Measurements from ENCODE around the gene EPN1. TPM values are rescaled to one million over a fixed set of nuclear protein-coding genes. Genes with fewer than 3 reads are reported as not detected.

Gene EPN1
- total RNA-seq, 4 donors from 2014 or later, result 58.7 to 214 (median 190) TPM

GRCh38 chr19:55694241-55694655 is 19.2 kb downstream of the EPN1 start:
- no peak for DNase-seq
- no peak for TF ChIP-seq POLR2A (IDR thresholded peaks at IDR 0.05)
- TF ChIP-seq CTCF (IDR thresholded peaks at IDR 0.05 in 4 of 5, conservative IDR thresholded peaks at IDR 0.05 in 1 of 5), result no peak
- H3K4me3 ChIP-seq, result no peak overlapping the region
- intact Hi-C loops (cut with DNase I; ENCODE audit: low total_unique reads) (no loop called here), in situ Hi-C loops (cut with MboI; ENCODE audit: low sequenced_read_pairs in 4 of 4) (no loop called here)
- H3K4me1 ChIP-seq, result no peaks in the 10 kb centered on the region
- no peak overlapping the region for H3K27ac ChIP-seq
- H3K9me3 ChIP-seq, result no peaks in the 10 kb centered on the region
- H3K36me3 ChIP-seq, result peaks cover 3 to 83% of the 10 kb centered on the region in 2 donors
- no peaks in the 10 kb centered on the region for H3K27me3 ChIP-seq
- no peak for ATAC-seq

- intact Hi-C loops (cut with DNase I; ENCODE audit: low total_unique reads) (no loop called here), in situ Hi-C loops (cut with MboI; ENCODE audit: low sequenced_read_pairs in 4 of 4) (no loop called here)
- DNase-seq, result no peak
- Histone ChIP-seq H3K4me1 (no peaks in the 10 kb centered on the region), H3K27me3 (no peaks in the 10 kb centered on the region), H3K4me3 (no peak overlapping the region), H3K36me3 (peaks cover 3 to 77% of the 10 kb centered on the region in 2 donors), H3K27ac (no peak overlapping the region), H3K9me3 (no peaks in the 10 kb centered on the region)
- no peak for TF ChIP-seq CTCF (IDR thresholded peaks at IDR 0.05 in 4 of 5, conservative IDR thresholded peaks at IDR 0.05 in 1 of 5)
- TF ChIP-seq POLR2A (IDR thresholded peaks at IDR 0.05), result no peak
- no peak for ATAC-seq
Measured at GRCh38 chr19:55694656-55695491, 19.8 kb downstream of the EPN1 start.

GRCh38 chr19:55695511-55696290 is 20.7 kb downstream of the EPN1 start:
- Histone ChIP-seq H3K27ac (no peak overlapping the region), H3K27me3 (no peaks in the 10 kb centered on the region), H3K9me3 (no peaks in the 10 kb centered on the region), H3K36me3 (peaks cover 3 to 68% of the 10 kb centered on the region in 2 donors), H3K4me1 (no peaks in the 10 kb centered on the region), H3K4me3 (no peak overlapping the region)
- no peak for ATAC-seq
- in situ Hi-C loops (cut with MboI; ENCODE audit: low sequenced_read_pairs in 4 of 4), result no loop called here
- intact Hi-C loops (cut with DNase I; ENCODE audit: low total_unique reads), result no loop called here
- TF ChIP-seq CTCF (IDR thresholded peaks at IDR 0.05 in 4 of 5, conservative IDR thresholded peaks at IDR 0.05 in 1 of 5) (no peak), POLR2A (IDR thresholded peaks at IDR 0.05) (no peak)
- DNase-seq, result no peak

- intact Hi-C loops (cut with DNase I; ENCODE audit: low total_unique reads), result no loop called here
- Histone ChIP-seq H3K9me3 (no peaks in the 10 kb centered on the region), H3K4me3 (no peak overlapping the region), H3K4me1 (no peaks in the 10 kb centered on the region), H3K36me3 (peaks cover 3 to 60% of the 10 kb centered on the region in 2 donors), H3K27ac (no peak overlapping the region), H3K27me3 (no peaks in the 10 kb centered on the region)
- DNase-seq (no peak), ATAC-seq (no peak)
- no peak for TF ChIP-seq CTCF (IDR thresholded peaks at IDR 0.05 in 4 of 5, conservative IDR thresholded peaks at IDR 0.05 in 1 of 5)
- no peak for TF ChIP-seq POLR2A (IDR thresholded peaks at IDR 0.05)
- in situ Hi-C loops (cut with MboI; ENCODE audit: low sequenced_read_pairs in 4 of 4), result no loop called here
Measured at GRCh38 chr19:55696301-55697068, 21.5 kb downstream of the EPN1 start.

Data from gastrocnemius medialis (tissue), 4 donors.